Hematopoietic multipotent progenitor cell treated with erythropoietin and hydrocortisone succinate and interleukin-3 and kit ligand, for 6 days (in vitro differentiated cells): ENCODE measurements around the gene NFIX.

Experiments
- DNase-seq: peaks from one replicate; pipeline ENCODE4 v3.0.0-alpha.2; 2015

Gene NFIX

GRCh38 chr19:13039211-13039789 lies 44.0 kb downstream of the NFIX start:
- no peak for DNase-seq

- DNase-seq, result no peak
Measured at GRCh38 chr19:13040232-13040947, 45.1 kb downstream of the NFIX start.

- DNase-seq, result no peak
Measured at GRCh38 chr19:13040948-13041292, 45.6 kb downstream of the NFIX start.

- DNase-seq, result no peak
Measured at GRCh38 chr19:13042443-13043130, 47.3 kb downstream of the NFIX start.

GRCh38 chr19:13043285-13043684 lies 48.0 kb downstream of the NFIX start:
- no peak for DNase-seq

GRCh38 chr19:13044231-13044836 lies 49.1 kb downstream of the NFIX start:
- no peak for DNase-seq

GRCh38 chr19:13045812-13046211 lies 50.5 kb downstream of the NFIX start:
- DNase-seq, result no peak

GRCh38 chr19:13047374-13047773 lies 52.1 kb downstream of the NFIX start:
- no peak for DNase-seq

GRCh38 chr19:13050274-13050673 lies 55.0 kb downstream of the NFIX start:
- DNase-seq, result no peak

GRCh38 chr19:13051557-13052165 lies 56.4 kb downstream of the NFIX start:
- DNase-seq, result peak; percentile 78

GRCh38 chr19:13052447-13053175 lies 57.3 kb downstream of the NFIX start:
- DNase-seq, result no peak

- no peak for DNase-seq
Measured at GRCh38 chr19:13053238-13053637, 58.0 kb downstream of the NFIX start.

- DNase-seq, result no peak
Measured at GRCh38 chr19:13053761-13054625, 58.7 kb downstream of the NFIX start.

- DNase-seq, result no peak
Measured at GRCh38 chr19:13054626-13055212, 59.4 kb downstream of the NFIX start.

- DNase-seq, result no peak
Measured at GRCh38 chr19:13055213-13056051, 60.2 kb downstream of the NFIX start.

GRCh38 chr19:13056052-13056660 lies 60.9 kb downstream of the NFIX start:
- peak; percentile 60 for DNase-seq

- DNase-seq, result no peak
Measured at GRCh38 chr19:13057147-13057572, 61.9 kb downstream of the NFIX start.

- DNase-seq, result no peak
Measured at GRCh38 chr19:13057744-13058143, 62.5 kb downstream of the NFIX start.

- no peak for DNase-seq
Measured at GRCh38 chr19:13058951-13059660, 63.8 kb downstream of the NFIX start.
